ENCODE results near the gene MYO18B. TPM values are rescaled to one million over a fixed set of nuclear protein-coding genes. Genes with fewer than 3 reads are reported as not detected.
"Not testable (repeated sequence)": the region's sequence is repeated elsewhere in the genome, so short reads cannot be mapped to it uniquely, and the experiment has no call there.

The MYO18B gene
- total RNA-seq, 1 experiment from 2014 or later: not detected

DNA sequence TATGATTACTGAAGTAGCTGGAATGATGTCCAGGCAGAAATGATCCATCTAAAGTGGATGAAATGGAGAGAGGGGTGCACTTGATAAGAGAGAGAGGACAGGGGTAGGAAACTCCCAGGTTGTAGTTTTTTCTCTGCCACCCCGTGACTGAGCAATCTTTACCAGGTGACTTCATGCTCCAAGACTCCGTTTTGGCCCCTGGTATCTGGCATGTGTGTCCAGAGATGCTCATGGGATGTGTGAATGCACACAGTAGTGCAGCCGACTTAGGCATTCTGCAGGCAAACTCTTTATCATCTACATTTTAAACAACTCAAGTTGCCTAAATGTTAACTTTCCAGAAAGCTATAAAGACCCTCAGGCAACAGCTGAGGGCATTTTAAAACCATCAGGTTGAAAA lies 238.0 kb downstream of the MYO18B start:
- intact Hi-C loops (cut with micrococcal nuclease): no loop called here
- Histone ChIP-seq H2AFZ (ENCODE audit: low read length) (no peak overlapping the region), H3K27ac (ENCODE audit: low read length) (no peak overlapping the region), H3K36me3 (ENCODE audit: low read depth, low read length) (no peaks in the 10 kb centered on the region), H3K79me2 (ENCODE audit: low read length) (no peaks in the 10 kb centered on the region), H3K27me3 (ENCODE audit: low read length) (no peaks in the 10 kb centered on the region), H3F3A (ENCODE audit: low read length, unreplicated experiment) (no peaks in the 10 kb centered on the region), H3K9me3 (ENCODE audit: low read length) (no peaks in the 10 kb centered on the region), H4K20me1 (ENCODE audit: low read length) (no peaks in the 10 kb centered on the region), H3K4me1 (ENCODE audit: insufficient read depth, low read length) (no peaks in the 10 kb centered on the region), H3K9me2 (replicated peaks; ENCODE audit: low read length) (no peaks in the 10 kb centered on the region), H3K9ac (ENCODE audit: low read length) (no peak overlapping the region), H3K4me2 (ENCODE audit: low read length) (no peak overlapping the region), H3K4me3 (ENCODE audit: low read length) (no peak overlapping the region)
- DNase-seq (no peak), ATAC-seq (no peak)
- no TSS peak for BruUV-seq (replicated peaks)
- no peak for TF ChIP-seq EZH2phosphoT487 (IDR thresholded peaks at IDR 0.05; ENCODE audit: borderline replicate concordance, low read length)
- TF ChIP-seq CTCF (conservative IDR thresholded peaks at IDR 0.05; ENCODE audit: low read depth, low read length): no peak
- TF ChIP-seq EZH2 (IDR thresholded peaks at IDR 0.05; ENCODE audit: low read length, unreplicated experiment): no peak
- CTCF ChIA-PET: no interaction called here
- POLR2A ChIA-PET (ENCODE audit: unreplicated experiment): no interaction called here

DNA sequence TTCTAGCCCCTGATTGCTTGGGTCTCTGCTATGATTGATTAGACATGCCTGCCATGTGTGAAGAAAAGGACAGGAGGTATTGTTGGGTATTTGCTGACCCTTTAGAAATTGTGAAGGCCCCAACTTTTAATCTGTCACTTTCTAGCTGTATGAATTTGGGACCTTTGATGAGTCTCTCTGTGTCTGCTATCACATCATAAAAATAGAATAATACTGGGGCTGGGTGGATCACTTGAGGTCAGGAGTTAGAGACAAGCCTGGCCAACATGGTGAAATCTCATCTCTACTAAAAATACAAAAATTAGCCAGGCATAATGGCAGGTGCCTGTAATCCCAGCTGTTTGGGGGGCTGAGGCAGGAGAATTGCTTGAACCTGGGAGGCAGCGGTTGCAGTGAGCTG lies 242.9 kb downstream of the MYO18B start:
- POLR2A ChIA-PET (ENCODE audit: unreplicated experiment); H3K79me2 ChIP-seq (ENCODE audit: low read length); H3K27me3 ChIP-seq (ENCODE audit: low read length); H3K36me3 ChIP-seq (ENCODE audit: low read depth, low read length); H3K9me2 ChIP-seq (replicated peaks; ENCODE audit: low read length); H3K4me2 ChIP-seq (ENCODE audit: low read length); H3K9me3 ChIP-seq (ENCODE audit: low read length); BruUV-seq (replicated peaks); ATAC-seq; CTCF ChIA-PET; H3K4me1 ChIP-seq (ENCODE audit: insufficient read depth, low read length); H2AFZ ChIP-seq (ENCODE audit: low read length); H3K4me3 ChIP-seq (ENCODE audit: low read length); intact Hi-C loops (cut with micrococcal nuclease); H4K20me1 ChIP-seq (ENCODE audit: low read length); H3K27ac ChIP-seq (ENCODE audit: low read length); DNase-seq; H3K9ac ChIP-seq (ENCODE audit: low read length); H3F3A ChIP-seq (ENCODE audit: low read length, unreplicated experiment): not testable (repeated sequence)

- H4K20me1 ChIP-seq (ENCODE audit: low read length): no peaks in the 10 kb centered on the region
- TF ChIP-seq EZH2phosphoT487 (IDR thresholded peaks at IDR 0.05; ENCODE audit: borderline replicate concordance, low read length) (no peak), CTCF (conservative IDR thresholded peaks at IDR 0.05; ENCODE audit: low read depth, low read length) (no peak), EZH2 (IDR thresholded peaks at IDR 0.05; ENCODE audit: low read length, unreplicated experiment) (no peak)
- ChIA-PET CTCF (no interaction called here), POLR2A (ENCODE audit: unreplicated experiment) (no interaction called here)
- intact Hi-C loops (cut with micrococcal nuclease): no loop called here
- no peaks in the 10 kb centered on the region for H3F3A ChIP-seq (ENCODE audit: low read length, unreplicated experiment)
- H3K79me2 ChIP-seq (ENCODE audit: low read length): no peaks in the 10 kb centered on the region
- no peak overlapping the region for H3K4me3 ChIP-seq (ENCODE audit: low read length)
- H3K9me2 ChIP-seq (replicated peaks; ENCODE audit: low read length): no peaks in the 10 kb centered on the region
- DNase-seq (no peak), ATAC-seq (no peak)
- no TSS peak for BruUV-seq (replicated peaks)
- H2AFZ ChIP-seq (ENCODE audit: low read length): no peak overlapping the region
- H3K27me3 ChIP-seq (ENCODE audit: low read length): no peaks in the 10 kb centered on the region
- H3K9me3 ChIP-seq (ENCODE audit: low read length): no peaks in the 10 kb centered on the region
- no peaks in the 10 kb centered on the region for H3K4me1 ChIP-seq (ENCODE audit: insufficient read depth, low read length)
- H3K4me2 ChIP-seq (ENCODE audit: low read length): no peak overlapping the region
- H3K27ac ChIP-seq (ENCODE audit: low read length): no peak overlapping the region
- H3K36me3 ChIP-seq (ENCODE audit: low read depth, low read length): no peaks in the 10 kb centered on the region
- H3K9ac ChIP-seq (ENCODE audit: low read length): no peak overlapping the region
Observed at GRCh38 chr22:25987948-25988347, 246.0 kb downstream of the MYO18B start.

Data from PC-3 (cell line).